Smooth muscle cell of the brain vasculature (primary cell): ENCODE measurements around the gene TP53I11.
A peak's percentile ranks its signal among the peaks of the same experiment; 100 is the strongest.

ENCODE experiments used
- DNase-seq: peaks from one replicate; pipeline ENCODE4 v3.0.0-alpha.2; 2012; ENCODE audit warnings: low read depth, low spot score

Gene TP53I11

DNA sequence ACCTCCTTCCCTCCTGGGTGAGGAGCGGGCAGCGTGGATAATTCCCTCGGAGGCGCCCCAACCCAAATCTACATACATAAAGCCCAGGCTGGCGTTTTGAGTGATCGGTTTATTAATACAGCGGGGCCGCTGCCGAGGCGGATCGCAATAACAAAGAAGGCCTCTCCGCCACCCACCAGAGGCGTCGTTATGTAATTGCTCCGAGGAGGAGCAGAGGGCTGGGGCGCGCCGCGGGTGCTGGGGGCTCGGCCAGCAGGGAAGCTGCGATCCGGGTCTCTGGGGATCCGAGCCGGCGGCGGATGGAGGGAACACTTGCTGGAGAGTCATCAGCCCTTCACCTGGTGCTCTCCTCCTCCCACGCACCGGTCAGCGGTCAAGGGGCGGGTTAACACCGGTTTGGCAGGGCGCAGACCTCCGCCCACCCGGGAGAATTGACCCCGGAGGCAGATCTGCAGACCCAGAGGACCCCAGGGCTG is 6.4 kb upstream of the TP53I11 start:
- no peak for DNase-seq

DNA sequence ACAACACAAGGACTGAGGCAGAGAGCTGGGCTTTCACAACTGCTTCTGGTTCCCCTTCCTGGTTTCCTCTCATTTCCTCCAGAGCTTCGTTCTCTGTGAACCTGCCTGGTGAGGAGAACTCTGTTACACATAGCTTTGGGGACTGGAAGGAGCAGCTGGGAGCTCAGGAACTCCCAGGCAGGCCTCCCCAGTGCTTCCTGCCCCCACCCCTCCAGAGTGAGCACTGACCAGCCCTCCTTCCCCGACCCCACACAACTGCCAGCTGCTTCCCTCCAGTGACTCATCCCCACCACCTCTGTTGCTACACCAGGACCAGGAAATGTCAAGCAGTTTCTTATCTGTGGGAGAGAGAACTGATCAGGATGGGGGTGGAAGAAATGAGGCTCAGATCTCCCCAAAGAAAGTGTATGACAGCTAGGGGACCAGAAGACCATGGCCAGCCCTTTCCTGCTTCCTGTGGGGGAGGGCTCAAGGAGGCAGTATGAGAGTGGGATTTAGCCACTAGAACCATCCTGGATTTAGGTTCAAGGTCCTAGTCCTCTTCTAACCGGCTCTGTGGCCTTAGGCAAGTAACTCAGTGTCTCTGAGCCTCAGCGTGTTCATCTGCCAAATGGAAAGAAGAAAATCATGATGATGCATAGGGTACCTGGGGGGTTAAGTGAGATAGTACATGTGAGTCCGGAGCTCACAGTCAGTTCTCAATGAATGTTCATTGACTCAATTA is 4.5 kb upstream of the TP53I11 start:
- DNase-seq, result peak; percentile 9

DNA sequence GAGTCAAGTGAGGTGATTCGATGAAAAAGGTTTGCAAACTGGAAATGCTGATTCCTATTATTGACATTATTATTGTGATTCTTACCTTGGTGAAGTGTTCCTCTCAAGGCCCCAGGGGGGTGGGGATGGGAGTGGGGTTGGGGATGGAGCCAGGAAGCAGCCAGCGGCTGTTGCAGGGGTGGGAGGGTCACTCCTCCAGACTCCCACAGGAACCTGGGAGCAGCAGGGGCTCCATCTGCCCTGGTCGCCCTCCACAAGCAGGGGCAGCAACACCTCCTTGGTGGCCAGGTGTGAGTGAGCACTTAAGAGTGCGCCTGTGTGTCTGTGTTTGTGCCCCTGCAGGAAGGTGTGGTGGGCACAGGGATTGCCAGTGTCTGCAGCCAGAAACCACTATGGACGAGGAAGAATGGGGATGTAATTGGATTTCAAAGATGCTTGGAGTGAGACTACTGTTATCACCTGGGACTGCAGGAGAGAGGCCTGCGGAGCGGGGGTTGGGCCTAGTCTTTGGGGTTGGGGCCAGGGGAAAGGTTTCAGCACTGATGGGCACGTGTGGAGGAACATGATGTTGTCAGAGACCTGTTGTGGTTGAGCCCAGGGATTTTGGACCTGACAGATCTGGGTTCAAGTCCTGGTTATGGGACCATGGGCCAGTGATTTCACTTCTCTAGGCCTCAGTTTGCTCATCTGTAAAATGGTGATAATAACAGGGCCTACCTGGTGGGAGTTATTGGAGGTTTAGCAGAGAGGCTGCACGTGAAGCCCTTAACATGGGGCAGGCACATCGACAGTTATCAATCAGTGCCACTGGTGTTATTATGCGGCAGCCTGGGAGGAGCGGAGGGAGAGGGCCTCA is 3.6 kb upstream of the TP53I11 start:
- DNase-seq, result no peak

DNA sequence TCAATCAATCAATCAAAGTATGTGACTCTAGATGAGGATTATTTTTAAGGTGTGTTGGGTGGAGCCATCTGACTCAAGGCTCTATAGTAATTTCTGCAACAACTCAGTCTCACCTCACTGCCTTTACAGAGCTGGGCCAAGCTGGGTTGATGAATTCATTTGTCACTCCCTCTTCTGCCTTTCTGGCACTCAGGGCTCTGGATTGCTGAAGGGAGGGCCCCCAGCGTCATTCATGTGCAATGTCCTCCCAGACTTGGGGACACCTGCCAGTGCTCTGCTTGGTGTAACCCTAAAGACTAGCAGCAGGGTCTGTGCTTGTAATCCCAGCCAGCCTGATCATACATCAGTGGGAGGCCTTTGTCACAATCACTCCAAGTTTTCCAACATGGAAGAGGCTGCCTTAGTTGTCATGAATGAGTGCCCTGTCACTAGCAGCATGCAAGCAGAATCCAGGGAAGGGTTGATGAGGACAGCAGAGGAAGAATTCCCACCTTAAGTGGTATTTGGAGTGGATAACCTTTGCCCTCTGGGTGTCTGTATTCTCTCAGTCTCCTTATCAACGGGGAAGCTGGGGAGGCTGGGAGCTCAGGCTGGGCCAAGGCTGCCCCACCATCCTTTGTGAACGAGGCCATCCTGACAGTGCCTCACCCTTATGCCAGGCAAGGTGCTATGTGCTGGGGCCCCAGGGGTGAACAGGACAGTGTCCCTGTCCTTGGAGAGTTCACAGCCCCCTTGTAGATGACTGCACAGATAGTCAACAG is 2.0 kb upstream of the TP53I11 start:
- no peak for DNase-seq

DNA sequence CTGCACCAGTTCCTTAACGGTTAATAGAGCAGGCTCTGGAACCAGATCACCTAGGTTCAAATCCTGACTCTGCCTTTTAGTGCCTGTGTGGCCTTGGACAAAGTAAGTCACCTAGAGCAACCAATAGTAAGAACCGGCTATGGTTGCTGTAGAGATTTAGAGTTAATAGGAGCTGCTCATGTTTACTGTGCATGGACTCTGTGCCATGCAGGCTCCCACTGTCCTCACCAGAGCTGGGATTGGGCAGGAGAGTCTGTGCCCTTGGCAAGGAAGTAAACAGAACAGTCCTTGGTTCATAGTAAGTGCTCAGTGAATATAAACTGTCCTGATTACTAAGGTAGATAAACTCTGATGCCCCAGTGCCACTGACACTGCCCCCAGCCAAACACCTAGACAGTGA is 1.4 kb upstream of the TP53I11 start:
- no peak for DNase-seq

DNA sequence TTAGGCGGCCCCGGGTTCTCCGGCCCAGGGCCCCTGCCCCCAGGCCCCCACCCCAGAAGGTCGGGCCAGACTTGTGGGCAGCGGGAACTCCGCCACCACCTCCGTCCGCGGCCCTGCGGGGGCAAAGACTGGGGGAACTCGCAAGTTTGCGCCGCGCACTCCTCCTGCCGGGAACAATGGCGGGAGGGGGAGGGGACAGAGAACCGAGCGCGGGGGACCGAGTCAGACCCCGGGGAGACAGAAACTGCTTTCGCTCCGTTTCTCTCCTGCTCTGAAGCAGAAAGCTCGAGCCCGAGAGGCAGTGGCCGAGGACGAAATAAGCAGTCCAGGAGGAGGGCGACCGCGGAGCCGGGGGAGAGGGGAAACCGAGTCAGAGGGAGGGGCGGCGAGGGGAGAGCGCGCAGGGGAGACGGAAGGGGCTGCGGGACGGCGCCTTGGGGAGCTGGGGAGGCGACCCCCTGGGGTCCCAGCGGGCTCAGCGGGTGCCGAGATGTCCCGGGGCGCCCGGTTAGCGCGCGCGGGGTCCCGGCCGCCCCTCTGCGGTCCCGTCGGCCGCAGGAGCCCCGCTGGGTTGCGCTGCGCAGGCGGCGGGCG is 555 bp downstream of the TP53I11 start:
- no peak for DNase-seq

DNA sequence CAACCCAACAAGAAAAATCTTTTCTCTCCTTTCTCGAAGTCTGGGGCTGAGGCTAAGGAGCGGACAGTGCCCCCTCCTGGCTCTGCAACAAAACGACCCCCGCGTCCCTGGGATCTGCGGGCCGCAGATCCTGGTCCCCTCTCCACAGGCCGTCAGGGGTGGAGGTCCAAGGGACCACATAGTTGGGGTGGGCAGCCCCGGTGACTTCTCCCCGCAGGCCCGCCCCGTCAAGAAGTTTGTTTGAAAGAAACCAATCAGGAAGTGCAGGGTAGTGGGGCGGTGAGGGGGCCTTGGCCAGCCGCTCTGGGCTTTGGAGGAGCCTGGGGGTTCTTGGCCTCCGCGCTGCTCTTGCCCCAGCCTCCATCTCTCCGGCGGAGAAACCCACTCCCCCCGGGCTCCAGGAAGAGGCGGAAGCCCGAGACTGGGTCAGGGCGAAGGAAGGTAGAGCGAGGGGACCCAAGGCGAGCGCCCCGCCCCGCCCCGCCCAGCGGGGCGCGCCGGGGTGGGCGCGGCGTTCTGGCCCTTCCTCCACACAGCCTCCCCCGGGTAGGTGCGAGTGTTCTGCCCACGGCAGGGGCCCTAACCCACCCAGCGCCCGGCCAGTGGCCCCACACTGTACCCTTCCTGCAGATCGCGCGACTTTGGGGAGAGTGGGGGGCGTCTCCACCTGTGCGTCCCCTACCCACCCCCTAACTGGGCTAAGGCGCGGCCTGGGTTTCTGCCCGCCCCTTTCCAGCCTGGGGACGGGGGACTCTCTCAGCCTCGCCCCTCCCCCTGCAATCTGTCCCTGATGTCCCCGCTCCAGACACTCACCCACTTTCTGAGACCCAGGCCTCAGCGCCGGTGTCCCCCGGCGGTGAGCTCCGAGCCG is 1.3 kb downstream of the TP53I11 start:
- no peak for DNase-seq

DNA sequence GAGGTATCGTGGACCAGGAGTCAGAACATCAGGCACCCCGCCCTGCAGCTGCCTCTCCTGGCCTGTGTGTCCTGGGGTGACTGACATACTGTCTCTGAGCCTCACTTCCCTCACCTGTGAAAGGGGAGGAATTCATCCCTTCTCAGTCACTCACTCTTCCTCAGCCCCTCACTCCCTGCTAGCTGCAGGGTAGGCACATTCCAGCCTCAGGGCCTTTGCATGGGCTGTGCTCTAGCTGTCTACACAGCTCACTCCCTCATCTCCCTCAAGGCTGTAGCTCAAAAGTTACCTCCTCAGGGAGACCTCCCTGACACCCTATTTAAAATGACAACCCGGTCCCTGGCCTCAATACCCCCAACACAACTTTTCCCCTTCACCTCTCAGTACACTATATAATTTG is 2.5 kb downstream of the TP53I11 start:
- no peak for DNase-seq

DNA sequence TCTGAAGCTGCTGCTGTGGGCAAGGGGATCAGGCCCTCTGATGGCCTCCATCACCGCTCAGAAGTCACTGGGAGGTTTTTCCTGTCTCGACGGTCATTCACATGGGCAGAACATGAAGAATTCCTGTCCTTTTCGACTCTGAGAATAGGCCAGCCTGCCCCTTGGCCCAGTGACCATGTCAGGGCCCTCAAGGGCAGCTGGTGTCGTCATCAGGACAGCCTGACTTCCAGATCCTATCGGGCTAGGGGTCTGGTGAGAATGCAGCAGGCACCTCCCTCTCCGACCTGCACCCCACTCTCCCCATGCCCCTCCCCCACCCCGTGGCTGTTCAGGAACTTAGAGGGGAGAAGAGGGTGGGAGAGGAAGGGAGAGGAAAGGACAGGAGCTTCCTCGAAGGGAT is 3.6 kb downstream of the TP53I11 start:
- no peak for DNase-seq

DNA sequence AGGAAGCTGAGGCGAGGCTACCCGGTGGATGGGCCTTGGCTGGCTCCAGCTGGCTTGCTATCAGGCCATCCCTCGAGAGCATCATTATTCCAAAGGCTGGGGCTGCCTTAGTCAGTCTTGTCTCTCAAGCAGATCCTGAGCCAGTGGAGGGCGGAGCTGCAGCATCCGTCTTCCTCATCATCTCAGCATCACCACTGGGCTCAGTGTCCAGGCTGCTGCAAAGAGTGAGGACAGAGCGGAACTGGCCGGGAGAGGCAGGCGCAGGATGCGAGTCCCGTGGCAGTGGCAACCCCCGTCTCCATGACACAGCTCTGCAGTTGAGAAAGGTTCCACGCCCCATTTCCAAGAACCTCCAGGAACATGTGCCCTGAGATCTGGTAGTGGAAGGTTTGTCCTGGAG is 4.4 kb downstream of the TP53I11 start:
- DNase-seq, result no peak

DNA sequence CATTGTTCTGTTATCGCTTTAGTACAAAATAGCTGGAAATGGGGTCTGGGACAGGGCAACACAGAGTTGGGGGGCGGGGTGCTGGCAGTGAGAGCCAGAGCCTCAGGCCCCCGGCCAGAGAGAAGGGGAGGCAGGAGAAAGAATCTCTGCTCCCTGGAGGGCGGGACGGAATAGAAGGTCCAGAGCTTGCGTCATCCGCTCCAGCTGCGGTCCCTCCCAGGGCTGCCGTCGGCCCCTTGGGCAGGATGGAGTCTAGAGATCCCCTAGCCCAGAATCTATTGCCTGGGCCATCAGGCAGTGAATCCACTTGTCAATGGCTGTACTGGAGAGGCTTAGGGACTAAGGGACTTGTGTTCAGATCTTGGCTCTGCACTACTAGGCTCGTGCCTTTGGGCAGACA is 5.0 kb downstream of the TP53I11 start:
- no peak for DNase-seq

DNA sequence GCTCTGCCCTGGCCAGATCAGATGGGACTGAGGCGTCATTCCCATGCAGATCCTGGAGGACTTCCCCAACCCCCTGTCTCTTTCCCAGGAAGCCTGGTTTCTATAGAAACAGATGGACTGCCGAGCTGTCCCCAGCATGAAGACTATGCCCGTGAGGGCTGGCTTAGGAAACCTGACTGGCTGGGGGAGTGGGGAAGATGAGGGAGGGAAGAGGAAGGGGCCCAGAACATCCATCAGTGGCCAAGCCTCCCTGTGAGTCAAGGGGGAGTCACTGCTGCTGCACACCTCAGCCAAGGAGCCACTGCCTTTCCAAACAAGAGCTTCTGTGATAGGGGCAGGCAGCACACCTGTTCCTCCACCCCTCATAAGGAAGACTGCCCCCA is 5.8 kb downstream of the TP53I11 start:
- DNase-seq, result no peak

DNA sequence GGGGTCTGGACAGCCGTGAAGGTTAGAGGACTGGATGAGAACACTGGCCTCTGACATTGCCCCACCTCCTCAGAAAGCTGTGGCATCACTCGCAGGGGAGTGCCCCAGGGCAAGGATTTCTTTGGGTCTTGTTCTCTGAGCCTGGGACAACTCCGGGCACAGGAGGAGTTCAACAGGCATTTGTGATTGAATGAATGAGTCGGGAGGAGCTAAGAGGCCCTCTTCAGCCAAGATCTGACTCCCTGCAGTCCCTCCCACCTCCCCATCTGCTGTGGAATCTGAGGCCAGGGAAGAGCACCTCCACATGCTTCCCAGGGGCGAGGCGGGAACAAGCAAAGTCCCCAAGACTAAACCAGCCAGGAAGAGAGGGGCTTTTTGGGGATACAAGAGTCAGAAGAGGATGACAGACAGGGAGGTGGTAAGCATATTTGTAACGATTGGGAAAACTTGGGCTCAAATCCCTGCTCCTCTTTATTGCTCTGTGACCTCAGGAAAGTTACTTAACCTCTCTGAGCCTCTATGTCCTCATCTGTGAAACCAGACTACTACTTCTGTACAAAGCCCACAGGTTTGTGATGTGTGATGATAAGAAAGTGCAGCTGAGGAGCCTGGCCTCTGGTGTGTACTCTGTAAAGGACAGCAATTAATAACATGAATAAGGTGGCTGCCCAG is 6.4 kb downstream of the TP53I11 start:
- DNase-seq, result no peak

DNA sequence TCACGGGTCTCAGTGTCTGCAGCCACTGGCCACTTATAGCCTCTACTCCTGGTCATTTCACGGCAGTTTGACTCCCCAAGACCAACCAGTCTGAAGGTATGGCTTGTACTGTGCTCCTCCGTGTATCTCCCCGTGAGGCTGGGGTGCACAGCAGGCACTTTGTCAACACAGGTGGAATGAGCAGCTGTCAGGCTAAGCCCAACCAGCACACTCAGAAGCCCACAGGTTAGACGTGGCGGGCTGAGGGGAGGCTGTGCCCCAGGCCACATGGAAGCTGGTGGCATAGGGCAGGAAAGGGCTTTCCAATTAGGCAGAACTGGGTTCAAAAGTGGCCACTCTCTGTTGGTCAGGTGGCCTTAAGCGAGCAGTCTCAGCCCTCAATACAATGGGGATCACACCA is 7.0 kb downstream of the TP53I11 start:
- DNase-seq, result no peak

DNA sequence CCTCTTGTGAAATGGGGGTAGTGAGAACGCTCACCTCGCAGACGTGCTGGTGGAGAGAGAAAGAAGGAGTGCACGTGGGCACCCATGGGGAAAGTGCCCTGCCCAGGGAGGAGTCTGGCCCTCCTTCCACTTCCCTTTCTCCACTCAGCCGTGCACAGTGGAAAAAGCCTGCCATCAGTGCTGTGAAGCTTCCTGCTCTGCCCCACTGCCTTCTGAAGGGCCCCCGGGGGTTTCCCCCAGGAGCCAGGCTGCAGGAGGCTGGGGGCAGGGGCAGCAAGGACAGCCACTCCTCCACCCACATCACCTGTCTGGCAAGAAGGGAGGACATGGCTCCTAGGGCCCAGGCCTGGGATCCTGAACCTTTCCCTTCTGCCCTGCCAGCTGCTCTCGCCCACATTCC is 7.6 kb downstream of the TP53I11 start:
- DNase-seq, result no peak

DNA sequence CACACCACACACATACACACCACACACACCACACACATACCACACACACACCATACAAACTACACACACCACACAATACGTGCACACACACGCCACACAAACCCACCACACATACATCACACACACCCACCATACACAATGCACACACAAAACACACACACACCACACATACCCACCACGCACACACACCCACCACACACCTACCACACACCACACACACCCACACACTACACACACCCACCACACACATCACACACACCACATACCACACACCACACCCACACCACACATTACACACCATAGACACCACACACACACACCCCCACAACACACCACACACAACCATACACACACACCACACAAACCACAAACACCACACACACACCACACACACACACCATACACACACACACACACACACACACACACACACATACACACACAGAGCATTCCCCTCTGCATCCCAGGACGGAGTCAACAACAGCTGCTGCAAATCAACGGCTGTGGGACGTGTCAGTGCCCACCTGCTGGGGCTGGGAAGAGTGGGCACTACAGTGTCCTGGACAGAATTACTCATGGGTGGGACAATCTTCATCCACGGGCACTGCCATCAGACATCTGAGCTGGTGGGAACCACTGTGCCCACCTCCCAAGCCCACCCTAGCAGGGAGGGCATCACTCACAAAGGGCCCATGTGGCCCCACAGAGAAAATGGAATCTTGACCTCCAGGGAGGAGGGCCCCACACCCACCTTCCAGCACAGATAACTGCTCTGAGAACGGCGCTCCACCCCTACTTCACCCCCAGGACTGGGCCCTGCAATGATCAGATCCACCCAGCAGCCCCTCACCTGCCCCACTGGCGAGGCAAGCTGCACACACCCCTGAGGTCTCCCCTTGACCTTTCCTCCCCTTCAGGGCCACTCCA is 8.4 kb downstream of the TP53I11 start:
- DNase-seq, result no peak

DNA sequence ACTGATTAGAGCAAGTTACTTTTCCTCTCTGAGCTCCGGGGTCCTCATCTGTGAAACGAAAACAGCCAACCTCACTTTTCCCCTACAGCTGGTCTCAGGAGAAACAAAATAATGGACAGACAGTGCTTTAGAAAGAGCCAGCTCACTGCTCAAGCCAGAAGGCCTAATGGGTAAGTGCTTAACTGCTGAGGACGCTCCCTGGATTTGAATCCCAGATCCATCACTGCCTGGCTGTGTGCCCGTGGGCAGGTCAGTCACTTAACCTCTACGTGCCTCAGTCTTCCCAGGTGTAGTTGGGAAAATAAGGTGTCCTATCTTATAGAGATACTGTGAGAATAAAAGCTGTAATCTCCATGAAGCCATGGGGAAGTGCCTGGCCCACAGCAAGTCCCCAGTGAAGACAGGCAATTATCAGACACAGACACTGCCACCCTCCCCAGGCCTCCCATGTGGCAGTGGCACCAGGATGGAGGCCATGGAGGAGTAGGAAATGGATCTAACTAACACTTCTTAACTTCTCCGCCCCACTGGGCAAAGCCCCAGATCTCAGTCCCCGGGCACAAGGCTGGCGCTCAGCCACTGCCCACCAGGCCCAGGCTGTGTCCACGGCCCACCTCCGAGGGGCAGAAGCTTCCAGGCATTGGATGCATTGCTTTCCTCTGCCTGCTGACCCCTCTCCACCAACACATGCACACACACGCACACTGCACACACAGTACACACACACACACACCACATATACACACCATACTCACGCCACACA is 9.2 kb downstream of the TP53I11 start:
- DNase-seq, result no peak

DNA sequence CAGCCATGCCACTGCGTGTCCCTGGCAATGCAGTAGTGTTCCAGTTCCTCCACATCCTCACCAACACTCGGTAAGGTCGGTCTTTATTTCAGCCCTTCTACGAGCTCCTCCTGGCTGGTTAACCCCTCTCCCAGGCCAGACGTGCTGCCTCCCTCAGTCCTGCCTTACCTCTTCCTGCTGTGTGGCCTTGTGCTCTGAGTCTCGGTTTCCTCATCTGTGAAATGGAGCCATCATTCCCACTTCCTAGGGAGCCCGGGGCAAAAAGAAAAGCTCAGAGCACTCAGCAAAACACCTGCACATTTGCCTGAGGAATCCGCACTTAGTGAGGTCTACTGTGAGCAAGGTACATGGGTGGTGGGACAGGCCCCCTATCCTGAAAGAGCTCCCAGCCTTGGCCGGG is 9.8 kb downstream of the TP53I11 start:
- DNase-seq, result no peak

DNA sequence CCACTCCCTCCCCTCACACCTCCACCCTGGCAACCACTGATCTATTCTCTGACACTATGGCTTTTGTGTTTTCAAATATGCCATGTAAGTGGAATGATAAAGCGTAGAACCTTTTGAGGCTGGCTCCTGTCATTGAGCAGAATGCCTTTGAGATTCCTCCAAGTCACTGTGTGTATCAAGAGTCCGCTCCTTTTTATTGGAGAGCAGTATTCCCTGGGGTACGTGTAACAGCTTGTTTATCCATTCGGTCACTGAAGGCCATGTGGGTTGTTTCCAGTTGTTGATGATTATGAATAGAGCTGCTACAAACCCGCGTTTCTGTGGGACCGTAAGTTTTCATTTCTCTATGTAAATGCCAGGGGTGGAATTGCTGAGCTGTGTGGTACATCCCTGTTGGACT is 10.3 kb downstream of the TP53I11 start:
- DNase-seq, result no peak
